A549 (cell line): Measurements from ENCODE around the gene NR4A2. TPM values are rescaled to one million over a fixed set of nuclear protein-coding genes. Genes with fewer than 3 reads are reported as not detected.

ENCODE experiments used
- ATAC-seq, 2 experiments: fragments of 200-7000 bp in 1 of 2; fragments of >200 bp in 1 of 2; cut with Nextera tagmentation in 1 of 2; cut with Tn5 transposase in 1 of 2; 3 replicates each; pipeline versions ENCODE4 v1.8.0 to v1.9.1; 2018 to 2020; ENCODE audit warnings: mild to moderate bottlenecking in 1 of 2, moderate library complexity in 1 of 2
- CTCF ChIA-PET: fragments of 300-600 bp; sonication (Branson Sonifier 250); formaldehyde crosslinking; extraction: SDS; loops from one replicate; lab custom pipeline; 2021; ENCODE audit warnings: antibody characterized with exemption, inconsistent platforms; lab: Yijun Ruan, JAX
- POLR2A ChIA-PET: fragments of 350-600 bp; formaldehyde crosslinking; extraction: SDS; loops from one replicate; lab custom pipeline; 2021; ENCODE audit warnings: antibody characterized with exemption, inconsistent platforms; lab: Yijun Ruan, JAX
- DNase-seq, 2 experiments: peaks; one replicate each; pipeline versions ENCODE4 v3.0.0 to v3.0.0-alpha.2; 2011 to 2016; ENCODE audit warnings: low read depth in 1 of 2, low spot score in 1 of 2
- FAIRE-seq: peaks from 2 replicates; lab custom pipeline; 2011; peaks lifted over from hg19 to GRCh38; lab: Jason Lieb, UNC
- H3K27ac ChIP-seq, 2 experiments: fragments of >200 bp; sonication (Bioruptor Twin); formaldehyde crosslinking; 3 replicates each; pipeline ENCODE4 v1.5.1; 2016 to 2017
- H3K4me1 ChIP-seq: fragments of >200 bp; sonication (Bioruptor Twin); formaldehyde crosslinking; 3 replicates; pipeline ENCODE4 v1.6.1; 2016
- H3K4me2 ChIP-seq: fragments of >200 bp; sonication (Bioruptor Twin); formaldehyde crosslinking; 3 replicates; pipeline ENCODE4 v1.6.1; 2016
- H3K4me3 ChIP-seq: fragments of >200 bp; sonication (Bioruptor Twin); formaldehyde crosslinking; 3 replicates; pipeline ENCODE4 v1.5.1; 2016
- H3K9me3 ChIP-seq: fragments of >200 bp; sonication (Bioruptor Twin); formaldehyde crosslinking; 3 replicates; pipeline ENCODE4 v1.6.1; 2016
- CHD2 ChIP-seq: fragments of 150-350 bp; IDR thresholded peaks from 2 replicates; pipeline ENCODE4 v1.6.1; 2014; ENCODE audit warnings: low read length; ENCODE audit not compliant: partially characterized antibody
- CTCF ChIP-seq: fragments of >200 bp; sonication (Bioruptor Twin); formaldehyde crosslinking; IDR thresholded peaks from 3 replicates; pipeline ENCODE4 v1.5.1; 2016
- E2F6 ChIP-seq: IDR thresholded peaks from 2 replicates; pipeline ENCODE4 v1.6.1; 2012; ENCODE audit warnings: low read depth, borderline replicate concordance
- EHF ChIP-seq: fragments of 250-450 bp; sonication (Bioruptor Pico); IDR thresholded peaks from 2 replicates; pipeline ENCODE4 v1.5.0; 2020; ENCODE audit warnings: mild to moderate bottlenecking
- ESRRA ChIP-seq: fragments of 150-350 bp; IDR thresholded peaks from 2 replicates; pipeline ENCODE4 v1.6.1; 2014; ENCODE audit warnings: mild to moderate bottlenecking, low read length, borderline replicate concordance
- FOSL2 ChIP-seq, 2 experiments: fragments of 450-650 bp in 1 of 2; fragments of >200 bp in 1 of 2; sonication (Bioruptor Twin) in 1 of 2; formaldehyde crosslinking; IDR thresholded peaks; 2 replicates each; pipeline versions ENCODE4 v1.5.0 to v1.6.1; 2016 to 2020; ENCODE audit warnings: mild to moderate bottlenecking in 1 of 2, moderate library complexity in 1 of 2
- GATA3 ChIP-seq: IDR thresholded peaks from 2 replicates; pipeline ENCODE4 v1.6.1; 2012; ENCODE audit warnings: borderline replicate concordance
- JUNB ChIP-seq: fragments of >200 bp; sonication (Bioruptor Twin); formaldehyde crosslinking; IDR thresholded peaks from 2 replicates; pipeline ENCODE4 v1.6.1; 2016
- KDM5A ChIP-seq: fragments of 200-600 bp; sonication (generic); IDR thresholded peaks from 2 replicates; pipeline ENCODE4 v1.6.1; 2016; ENCODE audit warnings: antibody characterized with exemption, mild to moderate bottlenecking
- MAZ ChIP-seq: fragments of 150-350 bp; IDR thresholded peaks from 2 replicates; pipeline ENCODE4 v1.6.1; 2014; ENCODE audit warnings: antibody characterized with exemption, low read depth, low read length, borderline replicate concordance
- POLR2AphosphoS2 ChIP-seq: conservative IDR thresholded peaks from 2 replicates; pipeline ENCODE4 v1.6.1; 2012; ENCODE audit warnings: low read length, improper control_type of control experiment, inconsistent platforms
- RAD21 ChIP-seq, 2 experiments: fragments of >200 bp in 1 of 2; sonication (Bioruptor Twin) in 1 of 2; formaldehyde crosslinking in 1 of 2; IDR thresholded peaks in 1 of 2; conservative IDR thresholded peaks in 1 of 2; 2 replicates in 1 of 2; 3 replicates in 1 of 2; pipeline ENCODE4 v1.6.1; 2012 to 2018; ENCODE audit warnings: inconsistent platforms in 1 of 2
- RARB ChIP-seq: fragments of 250-450 bp; sonication (Bioruptor Pico); IDR thresholded peaks from 2 replicates; pipeline ENCODE4 v1.8.0; 2021; ENCODE audit warnings: mild to moderate bottlenecking, moderate library complexity
- TFCP2L1 ChIP-seq: fragments of 250-450 bp; sonication (Bioruptor Pico); IDR thresholded peaks from 2 replicates; pipeline ENCODE4 v1.5.0; 2021; ENCODE audit warnings: mild to moderate bottlenecking
- TP53 ChIP-seq: fragments of 250-450 bp; sonication (Bioruptor Pico); IDR thresholded peaks from 2 replicates; pipeline ENCODE4 v1.5.0; 2021; ENCODE audit warnings: mild to moderate bottlenecking, moderate library complexity
- WGBS: methylation state at CpG from one replicate; pipeline ENCODE4 v1.1.6; 2017; ENCODE audit errors: missing lambda C conversion rate; 5-methylcytosine and 5-hydroxymethylcytosine counted together
- polyA plus RNA-seq, 4 experiments: library from polyadenylated mRNA; depleted of rRNA in 3 of 4; stranded (reverse); fragments of >200 nt; fragmentation: RNase III in 1 of 4; extraction: RNeasy Plus Mini Kit Qiagen cat#74134 plus additional on column Dnase treatment in 1 of 4; gene quantifications; 2 replicates in 3 of 4; 3 replicates in 1 of 4; pipeline ENCODE4 v1.2.3, GENCODE V29; 2011 to 2017
- TF ChIP-seq, protein P1 (sequence below): fragments of 250-450 bp; sonication (Bioruptor Pico); IDR thresholded peaks from 2 replicates; pipeline ENCODE4 v1.5.0; 2021; ENCODE audit warnings: mild to moderate bottlenecking, moderate library complexity, borderline replicate concordance
- TF ChIP-seq, protein P2 (sequence below): fragments of 200-600 bp; sonication (generic); IDR thresholded peaks from 2 replicates; pipeline ENCODE4 v1.6.1; 2016; ENCODE audit warnings: antibody characterized with exemption, mild to moderate bottlenecking, moderate library complexity
- TF ChIP-seq, protein P3 (sequence below): fragments of 250-450 bp; sonication (Bioruptor Pico); IDR thresholded peaks from 2 replicates; pipeline ENCODE4 v1.5.0; 2020; ENCODE audit warnings: low read depth, mild to moderate bottlenecking, moderate library complexity
- TF ChIP-seq, protein P4 (sequence below): IDR thresholded peaks from 2 replicates; pipeline ENCODE4 v1.6.1; 2012
- TF ChIP-seq, protein P5 (sequence below): IDR thresholded peaks from 2 replicates; pipeline ENCODE4 v1.6.1; 2012

The NR4A2 gene
- polyA plus RNA-seq, 2 of the 4 experiments (the other 2 are of a cell fraction): 2.3 to 9.7 TPM

DNA sequence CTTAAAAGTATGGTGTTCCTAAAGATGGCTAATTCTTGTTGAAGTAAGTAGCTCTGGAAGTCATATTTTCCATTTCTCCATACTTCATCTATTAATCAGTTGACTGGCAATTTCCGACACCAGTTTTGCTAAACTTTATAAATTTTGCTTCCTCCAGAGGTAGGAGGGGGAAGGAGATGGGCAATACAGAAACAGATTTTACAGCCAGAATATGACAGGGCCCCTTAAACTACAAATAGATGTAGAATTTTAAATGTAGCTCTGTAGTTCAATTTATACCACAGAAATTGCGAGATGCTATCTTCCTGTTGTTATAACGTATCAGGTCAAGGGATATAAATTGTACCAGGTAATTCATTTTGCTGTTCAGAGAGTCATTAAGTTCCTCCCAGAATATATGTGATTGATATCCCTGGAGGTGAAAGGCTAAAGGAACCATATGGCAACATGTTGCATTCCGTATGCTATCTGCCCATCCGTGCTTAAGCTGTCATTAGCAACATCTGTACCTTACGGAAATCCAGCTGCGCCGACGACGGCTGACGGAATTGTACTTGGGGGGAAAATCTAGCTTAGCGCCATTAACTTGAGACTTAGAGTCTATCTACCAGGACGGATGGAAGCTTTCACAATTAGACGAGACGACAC, 8.4 kb upstream of the NR4A2 start:
- Histone ChIP-seq H3K9me3 (no peaks in the 10 kb centered on the region), H3K27ac (peak overlapping the region; percentile 98 to 99), H3K4me3 (peak overlapping the region; percentile 93), H3K4me1 (peaks cover 55% of the 10 kb centered on the region), H3K4me2 (peak overlapping the region; percentile 88)
- ATAC-seq: peak; percentile 26 to 37; a peak in 5 of 6 replicates
- TF ChIP-seq E2F6 (0 out of 2 replicates have a peak, but pooled peaks have one; percentile 82), TFCP2L1 (0 out of 2 replicates have a peak, but pooled peaks have one; percentile 3), RARB (CRISPR knock-in tag) (0 out of 2 replicates have a peak, but pooled peaks have one; percentile 47), TP53 (CRISPR knock-in tag) (peak; percentile 45; the same call in 1 of the 2 replicates), MAZ (no peak), GATA3 (no peak), FOSL2 (IDR thresholded peaks at IDR 0.05) (no peak), FOSL2 (CRISPR knock-in tag; IDR thresholded peaks at IDR 0.05) (no peak), CTCF (no peak)
- WGBS: 5% methylated on average over 15 of the region's 15 CpGs
- DNase-seq: peak in 1 of 2 experiments; percentile 66
- FAIRE-seq: no peak
- POLR2A ChIA-PET: interaction anchor here (0.9 to 1.6 kb wide), 6 partner anchors 8 to 96 kb away, joined by 3 to 6 read pairs (median 4); no protein-coding TSS in a partner anchor
- CTCF ChIA-PET: interaction anchor here (0.5 to 1.7 kb wide), 3 partner anchors 249 to 962 kb away, joined by 3 to 8 read pairs (median 3); no protein-coding TSS in a partner anchor

DNA sequence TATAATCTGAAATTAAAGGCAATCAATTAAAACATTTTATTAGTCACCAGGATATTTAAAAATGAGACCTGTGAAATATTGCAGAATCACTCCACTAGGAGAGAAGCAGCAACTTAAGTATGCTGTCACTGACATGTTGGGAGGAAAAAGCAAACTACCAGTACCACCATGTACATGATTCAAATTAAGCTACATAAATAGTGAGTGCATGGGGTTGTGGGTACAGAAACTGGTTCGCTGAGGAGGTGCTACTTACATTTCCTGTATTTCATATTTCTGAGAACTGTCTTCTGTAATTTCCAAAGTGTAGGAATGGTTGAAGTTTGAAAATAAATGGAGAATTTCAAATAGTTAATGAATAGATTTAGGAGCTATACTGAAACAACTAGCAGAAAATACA, 7.9 kb upstream of the NR4A2 start:
- Histone ChIP-seq H3K4me1 (peaks cover 58% of the 10 kb centered on the region), H3K4me2 (peak overlapping the region; percentile 88), H3K9me3 (no peaks in the 10 kb centered on the region), H3K4me3 (peak overlapping the region; percentile 93), H3K27ac (peak overlapping the region; percentile 98 to 99)
- ChIA-PET CTCF (interaction anchor here (0.5 to 1.7 kb wide), 2 partner anchors 249 to 962 kb away, joined by 3 to 8 read pairs; no protein-coding TSS in a partner anchor), POLR2A (interaction anchor here (0.9 to 1.6 kb wide), 4 partner anchors 60 to 96 kb away, joined by 3 to 6 read pairs (median 4); no protein-coding TSS in a partner anchor)
- ATAC-seq (no peak), DNase-seq (peak in 1 of 2 experiments; percentile 48), FAIRE-seq (no peak)
- TF ChIP-seq, protein P1, sequence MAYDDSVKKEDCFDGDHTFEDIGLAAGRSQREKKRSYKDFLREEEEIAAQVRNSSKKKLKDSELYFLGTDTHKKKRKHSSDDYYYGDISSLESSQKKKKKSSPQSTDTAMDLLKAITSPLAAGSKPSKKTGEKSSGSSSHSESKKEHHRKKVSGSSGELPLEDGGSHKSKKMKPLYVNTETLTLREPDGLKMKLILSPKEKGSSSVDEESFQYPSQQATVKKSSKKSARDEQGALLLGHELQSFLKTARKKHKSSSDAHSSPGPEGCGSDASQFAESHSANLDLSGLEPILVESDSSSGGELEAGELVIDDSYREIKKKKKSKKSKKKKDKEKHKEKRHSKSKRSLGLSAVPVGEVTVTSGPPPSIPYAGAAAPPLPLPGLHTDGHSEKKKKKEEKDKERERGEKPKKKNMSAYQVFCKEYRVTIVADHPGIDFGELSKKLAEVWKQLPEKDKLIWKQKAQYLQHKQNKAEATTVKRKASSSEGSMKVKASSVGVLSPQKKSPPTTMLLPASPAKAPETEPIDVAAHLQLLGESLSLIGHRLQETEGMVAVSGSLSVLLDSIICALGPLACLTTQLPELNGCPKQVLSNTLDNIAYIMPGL: 0 out of 2 replicates have a peak, but pooled peaks have one; percentile 64
- TF ChIP-seq JUNB: no peak
- 10% methylated on average over 1 of the region's 1 CpG for WGBS

GRCh38 chr2:156339865-156340264, 7.3 kb upstream of the NR4A2 start:
- Histone ChIP-seq H3K9me3 (no peaks in the 10 kb centered on the region), H3K4me1 (peaks cover 61% of the 10 kb centered on the region), H3K4me3 (peak overlapping the region; percentile 6; the same call in 2 of the 3 replicates), H3K4me2 (peak overlapping the region; percentile 88), H3K27ac (peak overlapping the region; percentile 69 to 99; a peak in 5 of 6 replicates)
- DNase-seq (no peak), ATAC-seq (no peak), FAIRE-seq (no peak)
- CTCF ChIA-PET: interaction anchor here (1.7 kb wide), 1 partner anchor 250 kb away, joined by 8 read pairs; no protein-coding TSS in a partner anchor
- POLR2A ChIA-PET: interaction anchor here (1.6 kb wide), 1 partner anchor 95 kb away, joined by 5 read pairs; no protein-coding TSS in a partner anchor
- WGBS: 27% methylated on average over 3 of the region's 3 CpGs
- TF ChIP-seq, protein P2, sequence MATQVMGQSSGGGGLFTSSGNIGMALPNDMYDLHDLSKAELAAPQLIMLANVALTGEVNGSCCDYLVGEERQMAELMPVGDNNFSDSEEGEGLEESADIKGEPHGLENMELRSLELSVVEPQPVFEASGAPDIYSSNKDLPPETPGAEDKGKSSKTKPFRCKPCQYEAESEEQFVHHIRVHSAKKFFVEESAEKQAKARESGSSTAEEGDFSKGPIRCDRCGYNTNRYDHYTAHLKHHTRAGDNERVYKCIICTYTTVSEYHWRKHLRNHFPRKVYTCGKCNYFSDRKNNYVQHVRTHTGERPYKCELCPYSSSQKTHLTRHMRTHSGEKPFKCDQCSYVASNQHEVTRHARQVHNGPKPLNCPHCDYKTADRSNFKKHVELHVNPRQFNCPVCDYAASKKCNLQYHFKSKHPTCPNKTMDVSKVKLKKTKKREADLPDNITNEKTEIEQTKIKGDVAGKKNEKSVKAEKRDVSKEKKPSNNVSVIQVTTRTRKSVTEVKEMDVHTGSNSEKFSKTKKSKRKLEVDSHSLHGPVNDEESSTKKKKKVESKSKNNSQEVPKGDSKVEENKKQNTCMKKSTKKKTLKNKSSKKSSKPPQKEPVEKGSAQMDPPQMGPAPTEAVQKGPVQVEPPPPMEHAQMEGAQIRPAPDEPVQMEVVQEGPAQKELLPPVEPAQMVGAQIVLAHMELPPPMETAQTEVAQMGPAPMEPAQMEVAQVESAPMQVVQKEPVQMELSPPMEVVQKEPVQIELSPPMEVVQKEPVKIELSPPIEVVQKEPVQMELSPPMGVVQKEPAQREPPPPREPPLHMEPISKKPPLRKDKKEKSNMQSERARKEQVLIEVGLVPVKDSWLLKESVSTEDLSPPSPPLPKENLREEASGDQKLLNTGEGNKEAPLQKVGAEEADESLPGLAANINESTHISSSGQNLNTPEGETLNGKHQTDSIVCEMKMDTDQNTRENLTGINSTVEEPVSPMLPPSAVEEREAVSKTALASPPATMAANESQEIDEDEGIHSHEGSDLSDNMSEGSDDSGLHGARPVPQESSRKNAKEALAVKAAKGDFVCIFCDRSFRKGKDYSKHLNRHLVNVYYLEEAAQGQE: no peak
- TF ChIP-seq RAD21 (conservative IDR thresholded peaks at IDR 0.05 in 1 of 2, IDR thresholded peaks at IDR 0.05 in 1 of 2) (no peak), JUNB (no peak), POLR2AphosphoS2 (no peak), EHF (CRISPR knock-in tag) (no peak), KDM5A (no peak), CHD2 (no peak), ESRRA (no peak)
- TF ChIP-seq, protein P3, sequence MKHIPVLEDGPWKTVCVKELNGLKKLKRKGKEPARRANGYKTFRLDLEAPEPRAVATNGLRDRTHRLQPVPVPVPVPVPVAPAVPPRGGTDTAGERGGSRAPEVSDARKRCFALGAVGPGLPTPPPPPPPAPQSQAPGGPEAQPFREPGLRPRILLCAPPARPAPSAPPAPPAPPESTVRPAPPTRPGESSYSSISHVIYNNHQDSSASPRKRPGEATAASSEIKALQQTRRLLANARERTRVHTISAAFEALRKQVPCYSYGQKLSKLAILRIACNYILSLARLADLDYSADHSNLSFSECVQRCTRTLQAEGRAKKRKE (CRISPR knock-in tag): no peak
- TF ChIP-seq, protein P4, sequence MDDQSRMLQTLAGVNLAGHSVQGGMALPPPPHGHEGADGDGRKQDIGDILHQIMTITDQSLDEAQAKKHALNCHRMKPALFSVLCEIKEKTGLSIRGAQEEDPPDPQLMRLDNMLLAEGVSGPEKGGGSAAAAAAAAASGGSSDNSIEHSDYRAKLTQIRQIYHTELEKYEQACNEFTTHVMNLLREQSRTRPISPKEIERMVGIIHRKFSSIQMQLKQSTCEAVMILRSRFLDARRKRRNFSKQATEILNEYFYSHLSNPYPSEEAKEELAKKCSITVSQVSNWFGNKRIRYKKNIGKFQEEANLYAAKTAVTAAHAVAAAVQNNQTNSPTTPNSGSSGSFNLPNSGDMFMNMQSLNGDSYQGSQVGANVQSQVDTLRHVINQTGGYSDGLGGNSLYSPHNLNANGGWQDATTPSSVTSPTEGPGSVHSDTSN: no peak
- TF ChIP-seq, protein P5, sequence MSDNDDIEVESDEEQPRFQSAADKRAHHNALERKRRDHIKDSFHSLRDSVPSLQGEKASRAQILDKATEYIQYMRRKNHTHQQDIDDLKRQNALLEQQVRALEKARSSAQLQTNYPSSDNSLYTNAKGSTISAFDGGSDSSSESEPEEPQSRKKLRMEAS: no peak
